Parathyroid adenoma (tissue), 2 donors: ENCODE measurements around the gene ITPK1.

Experiments used
- H2AFZ ChIP-seq: fragments of 300-600 bp; sonication (generic); one replicate; pipeline ENCODE4 v1.7.0; 2017; ENCODE audit warnings: antibody characterized with exemption, mild to moderate bottlenecking
- H3K27ac ChIP-seq: fragments of 300-600 bp; sonication (generic); one replicate; pipeline ENCODE4 v1.7.0; 2017
- H3K27me3 ChIP-seq: fragments of 300-600 bp; sonication (generic); one replicate; pipeline ENCODE4 v1.7.0; 2017; ENCODE audit warnings: low read length; ENCODE audit not compliant: control insufficient read depth, insufficient read depth
- H3K36me3 ChIP-seq: fragments of 300-600 bp; sonication (generic); one replicate; pipeline ENCODE4 v1.7.0; 2017; ENCODE audit warnings: low read length; ENCODE audit not compliant: control insufficient read depth, insufficient read depth
- H3K4me1 ChIP-seq: fragments of 300-600 bp; sonication (generic); one replicate; pipeline ENCODE4 v1.7.0; 2017; ENCODE audit warnings: control low read depth
- H3K4me2 ChIP-seq: fragments of 300-600 bp; sonication (generic); one replicate; pipeline ENCODE4 v1.7.0; 2017; ENCODE audit warnings: low read length
- H3K4me3 ChIP-seq: fragments of 300-600 bp; sonication (generic); one replicate; pipeline ENCODE4 v1.7.0; 2017; ENCODE audit warnings: low read depth, low read length
- H3K79me2 ChIP-seq: fragments of 300-600 bp; sonication (generic); one replicate; pipeline ENCODE4 v1.7.0; 2017; ENCODE audit warnings: control low read depth
- H3K9ac ChIP-seq: fragments of 300-600 bp; sonication (generic); one replicate; pipeline ENCODE4 v1.7.0; 2017; ENCODE audit warnings: mild to moderate bottlenecking
- H3K9me3 ChIP-seq: fragments of 300-600 bp; sonication (generic); one replicate; pipeline ENCODE4 v1.7.0; 2017; ENCODE audit warnings: low read length; ENCODE audit not compliant: control insufficient read depth
- TF ChIP-seq, protein P1 (sequence below): fragments of 300-600 bp; sonication (generic); IDR thresholded peaks from one replicate; pipeline ENCODE4 v1.7.0; 2017; ENCODE audit warnings: antibody characterized with exemption, mild to moderate bottlenecking
- donor health status: primary hyperparathyroidism.

ITPK1 gene

DNA sequence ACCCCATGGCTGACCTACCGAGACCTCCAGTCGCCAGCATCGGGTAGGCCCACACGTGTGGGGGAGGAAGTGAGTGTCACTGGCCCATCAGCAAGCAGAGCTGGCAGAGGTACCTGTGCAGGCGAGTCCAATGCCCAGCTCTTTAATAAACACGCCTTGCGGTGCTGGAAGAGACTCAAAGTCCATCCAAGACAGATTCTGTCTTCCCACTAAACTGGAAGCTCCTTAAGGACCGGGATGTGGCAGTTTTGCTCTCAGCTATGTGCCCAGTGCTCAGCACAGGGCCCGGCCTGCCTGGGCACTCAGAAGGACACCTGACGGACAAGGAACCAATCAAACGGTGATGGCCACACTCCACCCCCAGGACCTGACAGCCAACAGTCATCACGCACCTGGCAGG, 65.0 kb downstream of the ITPK1 start:
- no peaks in the 10 kb centered on the region for H3K27me3 ChIP-seq
- peaks cover 11% of the 10 kb centered on the region for H3K4me1 ChIP-seq
- H3K4me2 ChIP-seq: no peak overlapping the region
- no peak overlapping the region for H2AFZ ChIP-seq
- peaks cover 22% of the 10 kb centered on the region for H3K79me2 ChIP-seq
- no peak overlapping the region for H3K27ac ChIP-seq
- TF ChIP-seq, protein P1, sequence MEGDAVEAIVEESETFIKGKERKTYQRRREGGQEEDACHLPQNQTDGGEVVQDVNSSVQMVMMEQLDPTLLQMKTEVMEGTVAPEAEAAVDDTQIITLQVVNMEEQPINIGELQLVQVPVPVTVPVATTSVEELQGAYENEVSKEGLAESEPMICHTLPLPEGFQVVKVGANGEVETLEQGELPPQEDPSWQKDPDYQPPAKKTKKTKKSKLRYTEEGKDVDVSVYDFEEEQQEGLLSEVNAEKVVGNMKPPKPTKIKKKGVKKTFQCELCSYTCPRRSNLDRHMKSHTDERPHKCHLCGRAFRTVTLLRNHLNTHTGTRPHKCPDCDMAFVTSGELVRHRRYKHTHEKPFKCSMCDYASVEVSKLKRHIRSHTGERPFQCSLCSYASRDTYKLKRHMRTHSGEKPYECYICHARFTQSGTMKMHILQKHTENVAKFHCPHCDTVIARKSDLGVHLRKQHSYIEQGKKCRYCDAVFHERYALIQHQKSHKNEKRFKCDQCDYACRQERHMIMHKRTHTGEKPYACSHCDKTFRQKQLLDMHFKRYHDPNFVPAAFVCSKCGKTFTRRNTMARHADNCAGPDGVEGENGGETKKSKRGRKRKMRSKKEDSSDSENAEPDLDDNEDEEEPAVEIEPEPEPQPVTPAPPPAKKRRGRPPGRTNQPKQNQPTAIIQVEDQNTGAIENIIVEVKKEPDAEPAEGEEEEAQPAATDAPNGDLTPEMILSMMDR: no peak
- H3K9me3 ChIP-seq: no peaks in the 10 kb centered on the region
- no peak overlapping the region for H3K9ac ChIP-seq
- H3K4me3 ChIP-seq: no peak overlapping the region
- H3K36me3 ChIP-seq: no peaks in the 10 kb centered on the region

DNA sequence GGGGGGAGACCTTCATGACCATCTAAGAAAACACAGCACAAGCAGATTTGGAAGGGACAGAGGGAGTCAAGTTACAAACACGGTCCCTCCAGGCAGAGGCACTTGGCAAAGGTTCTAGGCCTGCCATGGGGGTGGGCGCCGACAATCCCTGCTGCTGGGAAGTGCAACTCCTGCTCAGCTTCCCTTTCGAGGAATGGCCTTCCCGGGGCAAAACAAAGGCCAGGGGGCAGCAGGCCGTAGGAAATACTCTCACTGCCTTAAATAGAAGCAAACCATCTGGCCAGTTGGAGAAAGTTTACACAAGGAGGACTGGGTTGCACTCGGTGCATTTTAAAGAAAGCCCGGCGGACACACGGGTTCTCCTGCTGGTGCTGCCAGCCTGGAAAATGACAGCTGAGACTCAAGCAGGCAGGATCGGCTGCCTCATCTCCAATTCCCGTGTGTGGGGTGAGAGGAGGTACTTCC, 65.8 kb downstream of the ITPK1 start:
- no peak overlapping the region for H3K27ac ChIP-seq
- H3K27me3 ChIP-seq: no peaks in the 10 kb centered on the region
- H2AFZ ChIP-seq: no peak overlapping the region
- H3K4me1 ChIP-seq: peaks cover 7% of the 10 kb centered on the region
- no peaks in the 10 kb centered on the region for H3K36me3 ChIP-seq
- TF ChIP-seq, protein P1: no peak
- no peak overlapping the region for H3K4me2 ChIP-seq
- peaks cover 17% of the 10 kb centered on the region for H3K79me2 ChIP-seq
- no peak overlapping the region for H3K9ac ChIP-seq
- no peaks in the 10 kb centered on the region for H3K9me3 ChIP-seq
- H3K4me3 ChIP-seq: no peak overlapping the region

DNA sequence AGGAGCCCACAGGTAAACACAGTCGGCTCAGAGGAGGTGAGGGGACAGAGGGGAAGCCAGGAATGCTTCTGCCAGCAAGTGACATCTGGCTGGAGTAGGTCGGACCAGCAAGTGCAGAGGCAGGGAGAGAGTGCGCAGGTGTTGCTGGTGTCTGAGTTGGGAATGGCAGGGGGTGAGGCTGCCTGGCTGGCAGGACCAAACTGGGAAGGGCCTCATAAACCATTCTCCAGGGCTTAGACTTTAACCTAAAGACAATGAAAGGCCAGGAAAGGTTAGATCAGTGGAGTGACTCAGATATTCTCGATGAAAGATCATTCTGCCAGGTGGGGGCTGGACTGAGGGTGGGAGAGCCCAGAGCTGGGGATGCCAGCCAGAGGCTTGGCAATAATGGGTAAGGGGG, 66.4 kb downstream of the ITPK1 start:
- H3K27ac ChIP-seq: no peak overlapping the region
- TF ChIP-seq, protein P1: no peak
- H3K4me1 ChIP-seq: peaks cover 7% of the 10 kb centered on the region
- no peaks in the 10 kb centered on the region for H3K9me3 ChIP-seq
- no peak overlapping the region for H2AFZ ChIP-seq
- H3K27me3 ChIP-seq: no peaks in the 10 kb centered on the region
- H3K79me2 ChIP-seq: peaks cover 14% of the 10 kb centered on the region
- H3K9ac ChIP-seq: no peak overlapping the region
- no peaks in the 10 kb centered on the region for H3K36me3 ChIP-seq
- no peak overlapping the region for H3K4me2 ChIP-seq
- H3K4me3 ChIP-seq: no peak overlapping the region

DNA sequence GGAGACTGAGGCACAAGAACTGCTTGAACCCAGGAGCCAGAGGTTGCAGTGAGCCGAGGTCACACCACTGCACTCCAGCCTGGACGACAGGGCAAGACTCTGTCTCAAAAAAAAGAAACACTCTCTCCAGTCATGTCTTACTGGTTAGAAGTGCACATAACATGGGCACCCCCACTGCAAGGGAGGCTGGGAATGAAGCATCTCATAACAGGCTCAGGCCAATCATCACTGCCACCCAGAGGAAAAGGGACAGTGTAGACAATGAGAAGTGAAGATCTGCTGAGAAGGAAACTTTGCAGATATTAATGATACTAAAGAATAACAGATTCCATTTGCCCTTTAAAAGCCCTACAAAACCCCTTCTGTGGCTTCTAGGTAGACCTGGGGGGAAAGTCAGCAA, 66.9 kb downstream of the ITPK1 start:
- Histone ChIP-seq H2AFZ (no peak overlapping the region), H3K9me3 (no peaks in the 10 kb centered on the region), H3K9ac (no peak overlapping the region), H3K27ac (no peak overlapping the region), H3K4me3 (no peak overlapping the region), H3K27me3 (no peaks in the 10 kb centered on the region), H3K36me3 (no peaks in the 10 kb centered on the region), H3K4me2 (no peak overlapping the region), H3K4me1 (peaks cover 8% of the 10 kb centered on the region), H3K79me2 (peaks cover 14% of the 10 kb centered on the region)
- TF ChIP-seq, protein P1: no peak

DNA sequence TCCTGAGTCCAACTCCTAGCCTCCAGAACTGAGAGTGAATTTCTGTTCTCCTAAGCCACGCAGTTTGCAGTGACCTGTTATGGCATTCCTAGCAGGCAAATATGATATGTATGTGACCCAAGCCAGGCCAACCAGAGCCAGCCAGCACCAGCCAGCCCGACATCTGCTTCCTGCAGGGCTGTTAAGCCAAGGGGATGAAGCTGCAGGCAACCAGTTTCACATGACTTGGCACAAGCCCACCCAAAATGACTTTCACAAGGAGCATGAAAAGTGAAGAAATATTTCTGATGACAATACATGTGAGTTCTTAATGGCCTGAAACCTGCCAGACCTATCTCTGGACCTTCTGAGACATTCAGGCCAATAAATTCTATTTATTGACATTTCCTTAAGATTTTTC, 68.1 kb downstream of the ITPK1 start:
- Histone ChIP-seq H3K4me2 (no peak overlapping the region), H3K4me1 (peaks cover 15% of the 10 kb centered on the region), H3K9ac (no peak overlapping the region), H3K4me3 (no peak overlapping the region), H3K9me3 (no peaks in the 10 kb centered on the region), H3K27ac (no peak overlapping the region), H3K36me3 (no peaks in the 10 kb centered on the region), H2AFZ (no peak overlapping the region), H3K79me2 (peaks cover 19% of the 10 kb centered on the region), H3K27me3 (no peaks in the 10 kb centered on the region)
- TF ChIP-seq, protein P1: no peak
